HG03039 (cell line): ENCODE results near the gene GALNT2.

ENCODE experiments used
- ATAC-seq: cut with Tn5 transposase; IDR thresholded peaks from one replicate; pipeline ENCODE4 v1.9.1; 2021; ENCODE audit warnings: mild to moderate bottlenecking, moderate library complexity; ENCODE audit not compliant: unreplicated experiment

The GALNT2 gene

DNA sequence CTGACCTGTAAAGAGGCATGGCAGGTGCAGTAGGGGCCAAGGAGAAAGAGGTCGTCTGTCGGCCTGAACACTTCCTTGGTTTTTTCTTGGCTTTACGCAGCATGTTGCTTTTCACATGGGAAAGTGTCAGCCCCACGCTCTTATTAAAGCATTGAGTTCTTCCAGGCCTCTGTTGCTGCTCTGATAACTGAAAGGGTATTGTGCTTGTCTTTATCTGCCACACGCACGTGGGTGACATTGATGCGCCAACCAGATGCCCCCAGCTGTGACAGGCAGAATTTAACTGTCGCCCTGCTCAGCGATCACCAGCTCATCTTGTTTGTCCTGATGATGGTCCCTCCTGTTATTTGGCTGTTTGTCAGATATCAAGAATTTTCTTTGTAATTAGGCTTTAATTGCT is 76.5 kb downstream of the GALNT2 start:
- ATAC-seq: no peak

DNA sequence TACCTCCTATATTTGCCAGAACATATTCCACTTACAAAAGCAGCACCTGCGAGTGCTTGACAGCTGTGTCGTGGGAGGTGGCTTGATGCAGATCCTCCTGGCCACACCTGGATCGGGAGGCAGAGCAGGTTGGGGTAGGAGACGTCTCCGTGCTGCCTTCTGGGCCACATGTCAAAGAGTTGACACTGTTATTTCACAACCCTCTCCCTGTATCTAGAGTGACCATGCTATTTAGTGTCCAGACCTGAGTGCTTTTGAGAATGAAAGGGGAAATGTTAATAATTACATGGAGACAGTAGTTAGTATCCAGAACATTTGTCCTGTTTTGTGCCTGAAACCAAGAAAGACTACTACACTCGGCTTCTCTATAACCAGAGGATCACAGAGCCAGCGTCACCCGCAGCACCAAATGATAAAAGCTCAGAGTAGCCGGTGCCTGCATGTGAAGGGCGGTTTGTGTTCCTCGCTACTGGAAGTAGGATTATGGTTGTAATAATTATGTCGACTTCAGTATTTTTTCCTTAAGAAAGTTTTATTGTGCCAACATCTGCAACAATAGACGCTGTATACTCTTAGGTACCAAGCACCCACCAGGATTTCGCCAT is 77.1 kb downstream of the GALNT2 start:
- ATAC-seq: no peak

DNA sequence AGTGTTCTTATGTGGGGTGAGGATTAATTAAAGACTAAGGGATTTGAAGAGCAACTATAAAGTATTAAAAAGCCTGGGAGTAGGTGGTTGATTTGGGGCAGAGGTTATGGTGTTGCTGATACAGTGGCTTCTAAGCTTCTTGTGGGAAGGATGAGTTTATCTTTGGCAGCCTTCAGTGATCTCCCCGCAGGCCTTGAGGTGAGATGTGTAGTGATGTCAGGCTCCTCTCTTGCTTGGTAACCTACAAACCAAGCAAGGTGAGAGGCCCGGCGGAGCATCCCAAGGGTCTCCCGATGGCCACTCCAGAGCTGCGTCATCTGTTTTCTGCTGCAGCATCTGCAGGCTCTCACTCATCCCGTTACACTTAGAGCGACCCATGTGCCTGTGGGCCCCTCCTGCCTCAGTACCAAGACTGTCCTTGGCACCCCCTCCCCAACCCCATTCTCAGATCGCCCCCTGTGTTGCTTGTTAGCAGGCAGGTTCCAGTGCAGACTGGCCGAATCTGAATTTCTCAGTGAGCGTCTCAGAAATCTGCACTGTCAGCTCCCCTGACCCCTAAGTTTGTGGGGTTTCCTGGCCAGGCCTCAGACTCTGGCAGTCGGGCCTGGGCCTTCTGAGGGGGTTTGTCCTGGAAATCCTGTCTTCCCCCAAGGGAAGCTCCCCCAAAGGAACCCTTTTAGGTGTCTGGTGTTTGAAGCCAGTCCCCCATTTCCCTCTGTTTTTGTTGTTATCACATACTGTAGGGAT is 77.9 kb downstream of the GALNT2 start:
- ATAC-seq: no peak

DNA sequence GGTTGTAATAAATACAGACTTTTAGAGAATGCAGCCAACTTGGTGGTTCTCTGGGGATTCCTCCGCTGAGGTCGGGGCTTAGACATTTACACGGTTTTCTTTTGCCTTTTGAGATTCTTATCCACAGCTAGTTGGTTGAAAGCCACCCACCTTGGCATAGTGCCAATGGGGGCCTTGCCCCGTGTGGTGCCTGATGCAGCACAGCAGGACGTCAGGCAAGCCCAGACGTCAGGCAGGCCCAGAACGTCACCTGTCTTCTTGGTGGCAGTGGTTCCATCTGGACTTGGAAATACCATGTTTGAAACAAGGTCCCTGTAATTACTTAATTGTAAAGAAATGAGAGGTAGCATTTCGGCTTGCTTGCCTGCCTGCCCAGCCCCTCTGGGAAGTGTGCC is 78.5 kb downstream of the GALNT2 start:
- no peak for ATAC-seq

DNA sequence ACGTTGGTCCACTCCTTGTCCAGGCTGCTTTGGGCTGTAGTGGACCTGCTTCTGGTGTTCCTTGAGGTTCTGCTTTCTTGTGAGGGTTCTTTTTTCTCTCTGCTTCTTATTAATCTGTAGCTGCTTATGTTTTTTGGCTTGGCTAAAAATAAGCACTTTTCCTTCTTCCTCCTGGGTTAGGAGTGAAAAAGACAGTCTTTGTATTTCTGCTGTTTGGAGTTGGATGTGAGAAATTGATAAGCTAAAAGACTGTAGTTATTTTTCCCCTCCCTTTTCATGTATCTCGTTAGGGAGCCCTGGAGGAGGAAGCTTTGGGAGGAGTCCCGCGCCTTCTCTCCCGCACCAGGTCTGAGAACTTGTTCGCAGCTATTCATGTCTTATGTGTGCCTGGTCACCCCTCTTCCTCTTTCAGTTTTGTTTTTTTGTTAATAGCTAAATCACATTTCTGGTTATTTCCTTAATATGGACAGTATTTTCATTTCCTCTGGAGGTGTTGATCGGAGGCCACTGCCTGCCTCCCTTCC is 79.0 kb downstream of the GALNT2 start:
- no peak for ATAC-seq

DNA sequence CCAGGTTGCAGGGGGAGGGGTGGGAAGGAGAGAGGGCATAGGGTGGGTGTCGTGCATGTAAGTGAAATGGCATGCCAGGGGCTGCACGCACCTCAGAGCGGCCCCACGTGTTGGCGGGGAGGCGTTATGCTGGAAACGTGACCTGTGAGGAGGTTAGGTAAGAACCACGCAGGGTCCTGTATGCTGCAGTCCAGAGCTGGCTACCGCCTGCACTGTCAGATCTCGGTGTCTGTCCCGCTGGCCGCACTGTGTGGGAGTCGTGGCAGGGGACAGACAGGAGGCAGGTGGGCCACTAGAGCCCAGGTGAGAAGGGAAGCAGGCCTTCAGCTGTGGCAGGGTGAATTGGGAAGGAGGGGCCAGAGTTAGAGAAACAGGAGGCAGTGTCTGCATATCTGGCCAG is 79.7 kb downstream of the GALNT2 start:
- no peak for ATAC-seq

DNA sequence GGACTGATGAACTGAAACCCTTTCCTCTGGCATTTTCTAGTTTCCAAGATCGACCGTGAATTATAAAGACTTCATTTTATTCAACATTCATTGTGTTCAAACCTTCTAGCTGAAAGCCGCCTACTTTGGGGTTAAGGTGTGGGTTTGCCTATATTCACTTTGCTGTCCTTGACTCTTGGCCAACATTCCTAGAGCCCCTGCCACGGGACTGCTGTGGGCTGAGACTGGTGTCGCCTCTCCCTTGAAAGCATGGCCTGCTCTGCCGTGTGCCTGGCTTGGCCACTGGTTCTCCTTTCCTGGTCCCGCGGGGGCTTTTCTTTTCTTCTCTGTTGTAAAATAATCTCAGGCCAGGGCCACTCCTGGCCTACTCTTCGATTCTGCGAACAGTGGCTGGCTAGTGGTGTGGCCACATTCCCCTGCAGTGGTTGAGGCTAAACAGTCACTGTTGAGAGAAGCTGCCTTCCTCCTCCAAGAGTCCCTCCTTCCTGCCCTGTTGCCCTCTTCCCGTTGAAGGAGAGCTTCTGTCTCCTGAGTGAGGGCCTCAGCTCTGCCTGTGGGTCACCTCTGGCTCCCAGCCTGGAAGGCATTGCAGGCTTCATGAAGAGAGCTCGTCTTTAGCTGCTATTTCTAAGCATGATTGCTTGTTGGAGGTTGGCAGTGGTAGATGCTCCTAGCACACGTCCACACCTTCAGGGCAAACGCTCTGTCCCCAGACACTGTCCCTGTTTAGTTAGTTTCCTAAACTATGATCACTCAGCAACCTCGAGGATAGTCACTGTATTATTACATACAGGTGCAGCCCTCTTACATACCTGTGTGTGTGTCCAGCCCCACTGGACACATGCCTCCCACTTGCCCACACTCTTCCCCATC is 80.5 kb downstream of the GALNT2 start:
- no peak for ATAC-seq

DNA sequence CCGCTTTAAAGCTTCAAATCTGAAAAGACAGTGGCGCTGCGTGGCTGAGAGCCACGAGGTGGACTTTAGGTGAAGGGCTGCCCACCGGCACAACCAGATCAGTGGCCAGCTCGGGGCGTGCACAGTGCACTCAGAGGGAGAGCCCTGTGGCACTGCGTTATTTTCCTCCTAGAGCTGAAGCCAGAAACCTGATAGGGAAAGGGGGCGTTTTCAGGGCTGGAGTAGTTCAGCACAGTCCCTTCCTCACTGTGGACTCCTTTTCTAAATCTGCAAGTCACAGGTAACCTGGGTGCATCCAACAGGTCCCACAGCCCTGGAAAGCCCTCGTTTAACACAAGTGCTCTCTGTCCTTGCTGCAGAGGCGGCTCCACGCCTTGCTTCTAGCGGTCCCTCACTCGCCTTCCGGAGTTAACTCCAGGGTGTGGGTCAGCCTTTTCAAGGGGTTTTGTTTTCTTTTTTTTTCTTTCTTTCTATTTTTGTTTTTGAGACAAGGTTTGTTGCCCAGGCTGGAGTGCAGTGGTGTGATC is 81.2 kb downstream of the GALNT2 start:
- no peak for ATAC-seq

DNA sequence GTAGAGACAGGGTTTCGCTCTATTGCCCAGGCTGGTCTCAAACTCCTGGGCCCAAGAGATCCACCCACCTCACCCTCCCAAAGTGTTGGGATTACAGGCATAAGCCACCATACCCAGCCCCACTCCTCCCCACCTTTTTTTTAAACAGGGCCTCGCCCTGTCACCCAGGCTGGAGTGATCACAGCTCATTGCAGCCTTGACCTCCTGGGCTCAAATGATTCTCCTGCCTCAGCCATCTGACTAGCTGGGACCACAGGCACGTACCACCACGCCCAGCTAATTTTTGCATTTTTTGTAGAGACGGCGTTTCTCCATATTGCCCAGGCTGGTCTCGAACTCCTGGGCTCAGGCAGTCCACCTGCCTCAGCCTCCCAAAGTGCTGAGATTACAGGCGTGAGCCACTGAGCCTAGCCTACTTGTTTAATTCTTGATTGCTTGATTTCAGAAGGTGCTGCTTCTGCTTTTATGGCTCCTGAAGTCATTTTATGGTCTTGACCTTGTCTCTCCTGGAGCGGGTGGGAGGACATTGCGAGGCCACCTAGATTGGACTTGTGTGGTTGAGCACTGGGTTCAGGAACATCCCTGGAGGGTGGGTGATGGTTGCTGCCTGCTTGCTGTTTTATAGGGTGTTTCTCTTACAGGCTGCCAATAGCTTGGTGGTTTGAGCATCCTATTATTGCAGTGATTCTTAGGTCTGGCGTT is 81.9 kb downstream of the GALNT2 start:
- no peak for ATAC-seq

DNA sequence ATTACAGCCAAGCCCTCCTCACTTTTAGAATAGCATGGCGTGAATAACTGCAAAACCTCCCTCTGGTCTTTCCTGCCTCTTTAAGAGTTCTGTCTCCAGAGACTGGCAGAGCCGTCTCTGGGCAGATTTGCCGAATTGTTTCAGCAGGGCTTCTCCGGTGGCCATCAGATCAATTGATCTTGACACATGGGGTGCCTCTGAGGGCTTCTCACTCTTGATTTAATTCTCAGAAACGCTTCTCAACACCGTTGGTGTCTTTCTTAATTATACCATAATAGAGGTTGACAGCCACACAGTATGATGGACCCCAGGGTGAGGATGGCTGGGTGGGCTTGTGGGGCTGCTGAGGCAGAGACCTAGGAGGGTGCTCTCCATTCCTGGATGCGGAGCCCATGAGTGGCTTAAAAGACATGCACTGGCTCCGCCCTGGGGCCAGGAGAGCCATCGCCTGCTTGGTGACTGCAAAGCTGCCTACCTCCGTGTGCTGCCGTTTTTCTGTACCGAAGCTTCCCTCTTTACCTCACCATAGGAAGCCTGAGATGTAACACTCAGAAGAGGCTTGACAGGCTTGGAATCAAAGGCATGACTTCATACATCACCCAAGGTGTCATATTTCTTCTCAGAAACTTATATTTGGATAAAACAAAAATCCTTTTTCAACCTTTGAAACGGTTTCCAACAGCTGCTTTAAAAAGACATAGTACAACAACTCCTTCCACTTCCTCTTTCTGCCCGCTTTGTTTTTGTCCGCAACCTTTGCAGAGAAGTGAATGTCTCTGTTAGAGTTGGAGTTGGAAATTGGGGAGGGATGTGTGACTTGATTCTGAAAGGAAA is 82.9 kb downstream of the GALNT2 start:
- peak; percentile 62 for ATAC-seq

DNA sequence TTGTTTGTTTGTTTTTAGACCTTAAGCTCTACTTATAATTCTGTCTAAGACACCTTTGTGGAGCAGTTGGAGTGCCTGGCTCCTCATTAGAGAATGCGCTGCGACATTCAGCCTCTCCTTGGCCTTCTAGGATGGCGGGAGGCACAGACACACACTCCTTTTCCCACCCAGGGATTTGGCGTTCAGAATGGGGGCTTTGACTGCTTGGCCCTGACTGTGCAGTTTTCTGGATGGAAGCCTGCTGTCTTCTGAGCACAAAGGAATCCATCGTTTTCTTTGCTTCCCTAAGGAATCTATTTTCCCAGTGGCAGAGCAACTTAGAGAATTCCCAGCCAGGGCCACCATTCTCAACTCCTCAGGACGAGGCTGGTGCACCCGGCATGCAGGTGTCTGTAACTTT is 83.6 kb downstream of the GALNT2 start:
- no peak for ATAC-seq

DNA sequence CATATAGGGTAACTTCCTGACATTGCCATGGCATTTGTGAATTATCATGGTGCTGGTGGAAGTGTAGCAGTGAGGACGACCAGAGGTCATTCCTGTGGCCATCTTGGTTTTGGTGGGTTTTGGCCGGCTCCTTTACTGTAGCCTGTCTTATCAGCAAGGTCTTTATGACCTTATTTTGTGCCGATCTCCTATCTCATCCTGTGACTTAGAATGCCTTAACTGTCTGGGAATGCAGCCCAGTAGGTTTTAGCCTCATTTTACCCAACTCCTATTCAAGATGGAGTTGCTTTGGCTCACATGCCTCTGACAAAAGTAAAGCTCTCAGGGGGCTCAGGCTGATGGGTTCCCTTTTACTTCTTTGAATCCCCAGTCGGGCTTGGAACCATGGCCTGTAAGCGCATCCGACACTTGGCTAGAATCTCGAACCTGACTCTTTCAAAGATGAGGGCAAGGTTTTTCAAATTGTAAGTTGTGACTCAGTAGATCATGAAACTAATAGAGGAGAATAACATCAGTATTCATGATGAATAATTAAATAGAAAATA is 85.0 kb downstream of the GALNT2 start:
- no peak for ATAC-seq

DNA sequence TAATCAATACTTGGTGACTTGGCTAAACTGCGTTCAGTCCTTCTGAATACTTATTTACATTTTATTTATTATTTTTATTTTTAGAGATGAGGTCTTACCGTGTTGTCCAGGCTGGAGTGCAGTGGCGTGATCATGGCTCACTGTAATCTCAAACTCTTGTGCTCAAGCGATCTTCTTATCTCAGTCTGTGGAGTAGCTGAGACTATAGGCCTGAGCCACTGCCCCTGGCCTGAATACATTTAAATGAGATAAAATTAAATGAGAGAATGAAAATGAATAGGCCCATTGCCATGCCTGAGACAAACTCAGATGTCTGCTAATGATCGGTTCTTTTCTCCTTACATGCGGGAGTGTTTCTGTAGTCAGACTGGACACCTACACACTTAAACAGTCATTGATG is 86.0 kb downstream of the GALNT2 start:
- no peak for ATAC-seq

DNA sequence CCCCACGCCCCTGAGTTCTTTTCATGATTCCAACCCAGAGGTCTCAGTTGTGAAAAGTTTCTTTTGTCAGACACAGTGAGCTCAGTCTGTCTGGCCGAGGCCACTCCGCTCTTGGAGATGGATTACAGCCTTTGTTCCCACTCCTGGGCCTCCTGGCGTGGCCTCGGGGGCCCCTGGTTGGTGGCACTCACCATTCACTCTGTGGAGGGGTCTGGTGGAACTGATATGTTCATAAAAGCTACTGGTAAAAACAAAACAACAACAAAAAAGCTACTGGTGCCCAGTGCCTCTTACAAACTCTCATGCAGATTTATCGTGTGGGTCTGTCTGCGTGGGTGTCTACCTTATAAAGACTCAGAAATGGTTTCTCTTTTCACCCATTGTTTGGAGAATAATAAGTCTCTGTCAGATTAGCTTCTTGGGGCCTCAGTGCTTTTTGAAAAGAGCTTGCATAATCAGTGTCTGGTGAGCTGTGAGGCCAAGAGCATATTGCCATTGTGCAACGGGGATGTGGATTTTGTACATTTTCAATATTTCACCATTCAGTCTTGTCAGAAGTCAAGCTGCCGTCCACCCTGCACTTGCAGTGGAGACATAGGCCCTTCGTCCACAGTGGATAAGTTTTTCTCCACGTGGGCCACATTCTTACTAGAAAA is 86.7 kb downstream of the GALNT2 start:
- ATAC-seq: no peak

DNA sequence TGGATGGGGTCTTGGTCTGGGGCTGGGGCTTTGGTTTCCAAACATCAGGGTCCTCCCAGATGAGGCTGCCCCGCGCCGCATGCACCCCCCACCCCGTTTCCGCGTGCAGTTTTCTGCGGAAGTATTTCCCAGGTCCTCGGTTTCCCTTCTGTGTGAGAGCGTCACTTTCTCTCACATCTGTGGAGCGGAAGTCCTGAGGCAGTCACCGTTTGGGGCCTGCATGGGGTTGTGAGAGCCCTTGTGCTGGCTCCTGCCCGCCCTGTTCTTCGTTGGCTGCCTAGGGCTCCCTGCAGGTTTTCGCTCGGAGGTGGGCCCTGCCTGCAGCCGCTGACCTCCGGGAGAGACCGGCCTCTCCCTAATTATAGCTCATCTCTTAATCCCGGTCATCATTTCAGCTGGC is 88.0 kb downstream of the GALNT2 start:
- ATAC-seq: no peak

DNA sequence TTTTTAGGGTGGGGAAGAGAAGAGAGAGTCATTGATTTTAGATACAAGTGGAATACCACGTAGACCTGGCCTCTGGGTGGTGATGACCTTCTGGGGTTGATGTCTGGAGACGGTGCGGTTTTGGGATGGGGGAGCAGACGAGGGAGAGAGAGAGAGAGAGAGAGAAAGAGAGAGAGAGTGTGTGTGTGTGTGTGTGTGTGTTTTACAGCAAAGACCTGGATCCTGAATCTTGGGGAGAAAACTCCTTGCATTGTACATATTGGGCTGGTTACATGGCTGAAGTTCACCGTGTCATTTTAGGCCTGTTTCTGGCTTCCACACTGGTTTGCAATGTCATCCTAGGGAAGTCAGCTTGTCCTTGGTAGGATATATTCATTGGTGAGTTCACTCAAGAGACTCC is 89.0 kb downstream of the GALNT2 start:
- ATAC-seq: no peak

DNA sequence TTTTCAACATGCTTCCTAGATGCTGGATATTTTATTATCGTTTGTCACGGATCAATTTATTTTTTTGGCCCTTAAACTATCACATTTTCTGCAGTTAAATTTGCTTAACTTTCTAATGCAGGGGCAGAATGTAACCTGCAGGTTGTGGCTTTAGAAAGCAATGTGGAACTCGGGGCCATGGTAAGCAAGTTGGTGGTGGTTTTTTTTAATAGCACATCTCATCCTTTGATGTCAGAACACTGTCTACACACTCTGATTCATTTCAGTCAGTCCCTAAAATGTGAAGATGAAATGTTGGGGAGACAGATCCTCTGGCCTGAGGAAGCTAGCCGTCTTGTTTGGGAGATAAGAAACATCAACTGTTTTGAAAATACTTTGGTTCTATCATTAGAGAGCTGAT is 89.5 kb downstream of the GALNT2 start:
- ATAC-seq: no peak

DNA sequence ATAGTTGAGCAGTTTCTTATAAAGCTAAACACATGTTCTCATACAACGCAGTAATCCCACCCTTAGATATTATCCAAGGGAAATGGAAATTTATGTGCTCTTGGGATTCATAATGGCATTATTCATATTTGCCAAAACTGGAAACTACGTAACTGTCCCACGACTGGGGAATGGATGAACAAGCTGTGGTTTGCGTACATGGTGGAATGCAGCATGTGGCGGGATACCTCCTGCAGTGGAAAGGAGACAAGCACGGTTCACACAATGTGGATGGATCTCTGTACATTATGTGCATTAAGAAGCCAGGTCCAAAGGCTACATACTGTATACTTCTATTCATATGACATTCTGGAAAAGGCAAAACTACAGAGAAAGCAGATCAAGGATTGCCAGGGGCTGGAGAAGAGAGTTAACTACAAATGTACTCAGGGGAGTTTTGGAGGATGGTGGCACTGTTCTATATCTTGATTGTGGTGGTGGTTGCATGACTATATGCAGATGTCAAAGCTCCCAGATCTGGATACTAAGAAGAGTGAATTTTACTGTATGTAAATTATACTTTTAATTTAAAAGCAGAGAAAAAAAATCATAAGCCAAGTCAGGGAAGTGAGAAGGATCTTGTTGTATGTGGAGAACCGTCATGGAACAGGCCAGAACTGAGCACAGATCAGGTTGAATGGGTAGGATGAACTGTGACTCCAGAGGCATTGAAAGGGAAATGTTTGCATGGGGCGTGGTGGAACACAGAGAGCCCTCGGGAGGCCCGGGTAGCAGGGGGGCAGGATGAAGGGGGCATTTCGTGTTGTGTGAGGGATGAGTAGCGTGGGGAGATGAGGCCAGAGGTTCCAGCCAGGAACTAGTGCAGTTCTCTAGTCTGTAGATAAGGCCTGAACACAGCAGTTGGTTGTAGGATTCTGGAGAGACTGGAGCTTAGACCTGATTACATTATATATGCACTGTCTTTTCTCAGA is 90.7 kb downstream of the GALNT2 start:
- ATAC-seq: no peak
